SHP77 treated with DMSO at 0.1 percent for 48 hours (cell line): Measurements from ENCODE around the gene MMD2.

Source experiments
- DNase-seq: peaks from one replicate; lab custom pipeline; 2025; lab: John Stamatoyannopoulos, UW

The MMD2 gene

GRCh38 chr7:4959306-4959705 is 319 bp upstream of the MMD2 start:
- no peak for DNase-seq

DNA sequence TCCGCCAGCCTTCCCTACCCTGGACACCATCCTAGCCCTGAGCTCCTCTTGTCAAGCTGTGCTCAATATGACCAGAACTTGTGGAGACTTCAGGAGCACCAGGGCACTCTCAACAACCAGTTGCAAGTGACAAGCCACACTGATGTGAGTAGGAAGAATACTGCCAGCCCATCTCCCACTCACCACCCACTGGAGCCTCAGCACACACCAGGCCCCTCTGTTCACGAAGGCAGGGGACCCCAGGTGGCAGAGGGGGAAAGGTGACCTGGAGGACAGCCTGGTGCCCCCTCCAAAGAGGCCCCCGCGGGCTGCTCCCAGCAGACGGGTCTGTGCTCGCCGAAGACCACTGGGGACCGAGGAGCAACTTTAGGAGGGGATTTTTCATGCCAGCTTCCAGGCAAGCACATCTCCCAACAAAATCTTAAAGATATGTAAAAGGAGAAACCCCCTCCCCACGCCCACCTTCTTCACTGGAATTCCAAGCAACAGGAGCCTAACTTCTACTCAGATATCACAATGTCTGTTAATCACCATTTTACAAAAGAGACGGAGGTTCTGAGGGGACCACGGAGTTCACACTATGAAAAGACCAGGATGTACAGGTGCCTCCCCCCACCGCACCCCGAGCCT is 1.0 kb downstream of the MMD2 start:
- DNase-seq = no peak

GRCh38 chr7:4951903-4952636 is 6.9 kb downstream of the MMD2 start:
- no peak for DNase-seq

- no peak for DNase-seq
Measured at GRCh38 chr7:4951304-4951703, 7.7 kb downstream of the MMD2 start.

GRCh38 chr7:4948402-4948801 is 10.6 kb downstream of the MMD2 start:
- no peak for DNase-seq

DNA sequence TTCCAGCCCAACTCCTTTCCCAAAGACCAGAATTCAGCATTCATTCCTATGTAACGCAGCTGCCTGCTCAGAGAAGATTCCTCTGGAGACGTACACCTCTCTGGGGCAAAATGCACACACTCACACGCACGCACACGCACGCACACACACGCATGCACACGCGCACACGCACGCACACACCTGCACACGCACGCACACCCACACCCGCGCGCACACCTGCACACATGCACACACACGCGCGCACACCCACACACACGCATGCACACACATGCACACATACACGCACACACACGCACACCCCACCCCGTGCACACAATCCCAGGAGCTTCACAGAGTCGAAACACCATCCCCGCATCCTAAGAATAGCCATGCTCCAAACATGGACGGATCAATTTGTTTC is 13.0 kb downstream of the MMD2 start:
- no peak for DNase-seq

- no peak for DNase-seq
Measured at GRCh38 chr7:4944939-4945338, 14.0 kb downstream of the MMD2 start.

- no peak for DNase-seq
Measured at GRCh38 chr7:4943297-4943696, 15.7 kb downstream of the MMD2 start.

GRCh38 chr7:4939971-4940728 is 18.8 kb downstream of the MMD2 start:
- DNase-seq = no peak

DNA sequence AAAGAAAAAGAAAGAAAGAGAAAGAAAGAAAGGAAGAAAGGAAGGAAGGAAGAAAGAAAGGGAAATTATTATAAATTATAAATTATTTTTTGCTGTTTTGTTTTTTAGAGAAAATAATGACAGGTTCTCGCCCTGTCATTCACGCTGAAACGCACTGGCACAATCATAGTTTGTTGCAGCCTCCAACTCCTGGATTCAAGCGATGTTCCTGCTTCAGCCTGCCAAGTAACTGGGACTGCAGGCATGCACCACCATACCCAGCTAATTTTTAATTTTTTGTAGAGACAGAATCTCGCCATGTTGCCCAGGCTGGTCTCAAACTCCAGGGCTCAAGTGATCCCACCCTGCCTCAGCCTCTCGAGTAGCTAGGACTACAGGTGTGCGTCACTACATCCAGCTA is 21.6 kb downstream of the MMD2 start:
- DNase-seq = no peak

DNA sequence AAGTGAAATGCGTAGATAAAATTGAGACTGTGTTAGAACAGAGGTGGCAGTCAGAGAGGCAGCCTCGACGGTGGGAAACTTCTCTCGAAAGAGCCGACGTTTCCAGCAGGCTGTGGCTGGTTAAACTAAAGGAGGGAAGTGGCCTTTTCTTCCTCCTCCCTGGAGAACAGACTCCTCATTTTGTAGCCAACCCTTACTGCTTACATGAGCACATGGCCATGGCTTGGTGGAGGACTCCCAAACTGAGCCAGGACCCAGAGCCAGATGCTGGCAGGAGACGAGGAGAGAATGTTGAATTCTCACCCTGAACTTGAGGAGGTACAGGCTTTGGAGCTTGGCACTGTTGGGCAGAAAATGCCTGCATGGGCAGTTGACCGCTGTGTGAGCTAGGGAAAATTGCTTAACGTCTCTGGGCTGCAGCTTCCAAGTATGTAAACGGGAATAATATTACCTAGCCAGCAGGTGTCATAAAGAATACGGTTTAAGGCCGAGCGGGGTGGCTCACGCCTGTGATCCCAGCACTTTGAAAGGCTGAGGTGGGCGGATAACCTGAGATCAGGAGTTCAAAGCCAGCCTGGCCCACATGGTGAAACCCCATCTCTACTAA is 24.5 kb downstream of the MMD2 start:
- no peak for DNase-seq

DNA sequence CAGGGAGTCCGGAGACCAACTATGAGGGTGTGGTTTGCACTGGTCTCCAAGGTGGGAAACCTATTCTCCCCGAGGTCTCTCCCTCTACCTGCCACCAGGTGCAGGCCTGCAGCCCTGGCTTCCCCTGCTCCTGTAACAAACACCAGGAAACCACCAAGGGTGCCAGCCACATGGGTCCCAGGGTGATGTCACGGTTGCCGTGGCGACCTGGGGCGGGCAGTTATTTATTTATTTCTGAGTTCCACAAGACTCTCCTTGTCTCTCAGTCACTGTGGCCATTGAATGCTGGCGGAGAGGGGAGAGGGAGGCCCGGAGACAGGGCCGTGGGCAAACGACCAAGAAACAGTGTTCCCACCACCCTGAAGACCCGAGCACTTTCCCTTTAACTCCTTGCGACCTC is 27.0 kb downstream of the MMD2 start:
- no peak for DNase-seq

- DNase-seq = no peak
Measured at GRCh38 chr7:4929005-4929404, 30.0 kb downstream of the MMD2 start.

- no peak for DNase-seq
Measured at GRCh38 chr7:4928445-4928844, 30.5 kb downstream of the MMD2 start.

DNA sequence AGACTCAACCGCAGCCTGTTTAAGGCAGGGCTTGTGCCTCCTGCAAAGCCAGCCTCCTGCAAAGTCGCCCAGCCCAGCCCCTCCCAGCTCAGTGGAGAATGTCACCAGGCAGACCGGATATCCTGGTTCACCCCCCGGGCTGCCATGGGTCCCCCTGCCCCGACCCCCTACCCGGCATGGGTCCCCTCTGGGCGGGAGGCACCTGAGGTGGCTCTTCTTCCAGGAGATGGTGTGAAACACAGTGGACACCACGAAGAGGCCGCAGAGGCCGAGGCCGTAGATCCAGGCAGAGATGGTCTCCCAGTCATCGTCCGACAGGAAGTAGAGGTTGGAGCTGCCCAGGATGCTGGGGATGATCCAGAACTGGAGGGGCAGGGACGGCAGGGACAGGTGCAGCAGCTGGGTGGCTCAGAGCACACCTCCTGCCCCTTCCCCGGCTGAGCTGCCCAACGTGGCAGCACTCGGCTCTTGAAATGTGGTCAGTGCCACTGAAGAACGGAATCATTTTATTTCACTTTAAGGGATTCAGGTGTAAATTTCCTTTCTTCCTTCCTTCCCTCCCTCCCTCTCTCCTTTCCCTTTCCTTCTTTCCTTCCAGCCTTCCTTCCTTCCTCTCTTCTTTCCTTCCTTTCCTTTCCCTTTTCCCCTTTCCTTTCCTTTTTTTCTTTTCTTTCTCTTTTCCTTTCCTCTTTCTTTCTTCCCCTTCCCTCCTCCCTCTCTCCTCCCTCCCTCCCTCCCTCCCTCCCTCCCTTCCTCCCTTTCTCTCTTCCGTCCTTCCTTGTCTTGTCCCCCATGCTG is 38.8 kb downstream of the MMD2 start:
- DNase-seq = no peak

DNA sequence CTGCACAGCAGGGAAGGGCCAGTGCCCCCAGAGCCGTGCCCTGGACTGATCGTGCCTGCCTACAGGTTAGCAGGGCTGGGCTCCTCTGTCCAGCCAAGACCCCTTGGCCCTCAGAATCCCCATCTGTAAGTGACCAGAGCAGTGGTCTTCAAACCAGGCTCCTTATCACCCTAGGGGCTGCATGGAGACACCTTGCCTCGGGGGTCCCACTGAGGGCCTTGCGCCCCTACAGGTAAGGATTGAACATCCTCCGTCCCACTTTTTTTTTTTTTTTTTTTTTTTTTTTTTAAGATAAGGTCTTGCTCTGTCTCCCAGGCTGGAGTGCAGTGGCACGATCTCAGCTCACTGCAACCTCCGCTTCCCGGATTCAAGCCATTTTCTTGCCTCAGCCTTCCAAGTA is 42.9 kb downstream of the MMD2 start:
- DNase-seq = no peak

- no peak for DNase-seq
Measured at GRCh38 chr7:4911111-4911828, 47.7 kb downstream of the MMD2 start.

- DNase-seq = no peak
Measured at GRCh38 chr7:4906682-4907081, 52.3 kb downstream of the MMD2 start.

DNA sequence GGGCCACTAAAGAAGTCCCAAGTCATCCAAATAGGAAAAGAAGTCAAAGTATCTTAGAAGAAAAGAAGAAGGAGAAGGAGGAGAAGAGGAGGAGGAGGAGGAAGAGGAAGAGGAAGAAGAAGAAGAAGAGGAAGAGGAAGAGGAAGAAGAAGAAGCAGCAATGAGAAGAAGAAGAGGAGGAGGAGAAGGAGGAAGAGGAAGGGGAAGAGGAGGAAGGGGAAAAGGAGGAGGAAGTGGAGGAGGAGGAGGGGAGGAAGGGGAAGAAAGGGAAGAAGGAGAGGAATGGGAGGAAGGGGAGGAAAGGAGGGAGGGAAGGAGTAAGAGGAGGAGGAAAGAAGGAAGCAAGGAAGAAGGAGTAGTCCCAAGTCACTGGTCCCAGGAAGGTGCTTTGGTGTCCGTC is 53.8 kb downstream of the MMD2 start:
- no peak for DNase-seq

GRCh38 chr7:4904346-4904745 is 54.6 kb downstream of the MMD2 start:
- DNase-seq = no peak

GRCh38 chr7:4895766-4896165 is 63.2 kb downstream of the MMD2 start:
- no peak for DNase-seq
